ENCODE data around the gene NUTF2. TPM values are rescaled to one million over a fixed set of nuclear protein-coding genes. Genes with fewer than 3 reads are reported as not detected.
A peak's percentile ranks its signal among the peaks of the same experiment; 100 is the strongest.

Gene NUTF2
- total and polyA plus RNA-seq, 2 of the 8 experiments (the other 6 are each of a cell fraction or from before 2014, with no cell fraction given), result 219 to 377 TPM

DNA sequence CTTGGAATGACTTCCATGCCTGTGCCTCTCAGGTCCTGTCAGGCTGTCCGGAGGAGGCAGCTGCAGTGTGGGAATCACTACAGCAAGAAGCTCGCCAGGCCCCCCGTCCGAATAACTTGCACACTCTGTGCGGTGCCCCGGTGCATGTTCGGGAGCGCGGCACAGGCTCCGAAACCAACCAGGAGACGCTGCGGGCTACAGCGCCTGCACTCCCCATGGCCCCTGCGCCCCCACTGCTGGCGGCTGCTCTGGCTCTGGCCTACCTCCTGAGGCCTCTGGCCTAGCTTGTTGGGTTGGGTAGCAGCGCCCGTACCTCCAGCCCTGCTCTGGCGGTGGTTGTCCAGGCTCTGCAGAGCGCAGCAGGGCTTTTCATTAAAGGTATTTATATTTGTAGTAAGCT, 39.2 kb downstream of the NUTF2 start:
- TF ChIP-seq SP1 (IDR thresholded peaks at IDR 0.05; ENCODE audit: low read depth, low read length) (no peak), BRCA1 (IDR thresholded peaks at IDR 0.05; ENCODE audit: low read depth, low read length) (no peak), KDM1A (IDR thresholded peaks at IDR 0.05; ENCODE audit: borderline replicate concordance, low read length) (no peak), POLR2A (IDR thresholded peaks at IDR 0.05; ENCODE audit: control extremely low read depth in 1 of 2, low read depth in 2 of 2, low read length in 2 of 2) (no peak), JUND (IDR thresholded peaks at IDR 0.05; ENCODE audit: low read length) (no peak), ZNF274 (IDR thresholded peaks at IDR 0.05; ENCODE audit: borderline replicate concordance, extremely low read depth, low read length) (no peak), CEBPB (IDR thresholded peaks at IDR 0.05; ENCODE audit: low read depth, low read length) (no peak), PHF8 (conservative IDR thresholded peaks at IDR 0.05; ENCODE audit: low read depth, low read length) (no peak), POU5F1 (IDR thresholded peaks at IDR 0.05; ENCODE audit: low read depth, low read length) (no peak), SP4 (IDR thresholded peaks at IDR 0.05; ENCODE audit: low read length) (no peak), SIRT6 (IDR thresholded peaks at IDR 0.05; ENCODE audit: low read length) (no peak), KDM4A (IDR thresholded peaks at IDR 0.05; ENCODE audit: low read depth, low read length, severe bottlenecking) (no peak), SRF (IDR thresholded peaks at IDR 0.05; ENCODE audit: low read depth, low read length) (no peak), SIX5 (IDR thresholded peaks at IDR 0.05; ENCODE audit: low read depth, low read length) (no peak)
- TF ChIP-seq, protein P1, sequence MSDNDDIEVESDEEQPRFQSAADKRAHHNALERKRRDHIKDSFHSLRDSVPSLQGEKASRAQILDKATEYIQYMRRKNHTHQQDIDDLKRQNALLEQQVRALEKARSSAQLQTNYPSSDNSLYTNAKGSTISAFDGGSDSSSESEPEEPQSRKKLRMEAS (IDR thresholded peaks at IDR 0.05), result no peak
- no peak for FAIRE-seq

More for the DNA sequence above, 39.2 kb downstream of the NUTF2 start:
- Histone ChIP-seq H3K4me1 (replicated peaks in 1 of 4; ENCODE audit: control insufficient read depth in 3 of 4, insufficient read depth in 4 of 4, low read length in 3 of 4) (peaks cover 5 to 15% (median 11%) of the 10 kb centered on the region in 4 experiments), H2BK5ac (ENCODE audit: low read depth, low read length) (no peak overlapping the region), H2AK5ac (ENCODE audit: low read depth, low read length) (no peak overlapping the region), H4K91ac (replicated peaks; ENCODE audit: insufficient read length, low read length) (no peak overlapping the region), H2BK12ac (ENCODE audit: low read depth, low read length) (no peak overlapping the region), H3K14ac (ENCODE audit: insufficient read length) (no peak overlapping the region), H2AFZ (ENCODE audit: low read length) (no peak overlapping the region), H3K27ac (ENCODE audit: low read depth, low read length) (no peak overlapping the region; the same call in 1 of the 2 replicates), H3K4me3 (ENCODE audit: extremely low read depth in 1 of 4, insufficient read depth in 2 of 4, low read depth in 3 of 4, low read length in 4 of 4) (no peak overlapping the region), H3K4ac (replicated peaks; ENCODE audit: insufficient read length, low read depth, low read length) (no peak overlapping the region), H3K56ac (replicated peaks; ENCODE audit: insufficient read length, low read depth, low read length) (no peak overlapping the region), H2BK20ac (ENCODE audit: low read length) (no peak overlapping the region), H3K4me2 (ENCODE audit: insufficient read depth in 1 of 2, low read depth in 2 of 2, low read length in 2 of 2) (peak overlapping the region; percentile 6 to 18; a peak in 3 of 4 replicates), H3K23ac (ENCODE audit: insufficient read length) (no peak overlapping the region), H4K20me1 (replicated peaks in 1 of 2; ENCODE audit: control insufficient read depth in 1 of 2, insufficient read depth in 2 of 2, low read length in 2 of 2) (peaks cover 9 to 14% of the 10 kb centered on the region in 2 experiments), H3K23me2 (ENCODE audit: low read depth, low read length) (0 out of 2 replicates have a peak, but pooled peaks cover 2% of the 10 kb centered on the region), H3K27me3 (replicated peaks in 1 of 4; ENCODE audit: control insufficient read depth in 3 of 4, extremely low read depth in 1 of 4, insufficient read depth in 3 of 4, low read length in 3 of 4) (no peaks in the 10 kb centered on the region), H4K8ac (ENCODE audit: extremely low read depth, insufficient read depth, low read length) (no peak overlapping the region; the same call in 1 of the 2 replicates), H3K9ac (replicated peaks in 1 of 4; ENCODE audit: extremely low read depth in 1 of 4, low read depth in 3 of 4, low read length in 3 of 4) (no peak overlapping the region), H4K5ac (ENCODE audit: insufficient read length, low read depth, low read length) (no peak overlapping the region), H3K9me3 (ENCODE audit: insufficient read depth in 2 of 2, low read depth in 1 of 2, low read length in 1 of 2) (no peaks in the 10 kb centered on the region), H3K79me1 (ENCODE audit: low read depth, low read length) (no peaks in the 10 kb centered on the region), H2BK120ac (replicated peaks; ENCODE audit: low read depth, low read length) (no peak overlapping the region), H2BK15ac (ENCODE audit: low read length) (no peak overlapping the region; the same call in 1 of the 2 replicates), H3K18ac (ENCODE audit: extremely low read depth, low read length) (no peak overlapping the region), H3K79me2 (ENCODE audit: control insufficient read depth in 1 of 2, insufficient read depth in 2 of 2, low read length in 2 of 2) (no peaks in the 10 kb centered on the region), H3K36me3 (ENCODE audit: control insufficient read depth in 2 of 4, insufficient read depth in 4 of 4, low read length in 3 of 4) (peaks cover 14 to 22% (median 16%) of the 10 kb centered on the region in 4 experiments)
- 87% methylated on average over 17 of the region's 19 CpGs; no CpG with 5 or more reads in 1 of the 2 experiments for WGBS, 2 experiments (ENCODE audit: extremely low coverage in 1 of 2, insufficient coverage in 1 of 2, insufficient read length in 1 of 2, insufficient replicate concordance in 2 of 2, low coverage in 1 of 2, low lambda C conversion rate in 2 of 2, missing lambda C conversion rate in 1 of 2)
- POLR2A ChIA-PET (ENCODE audit: partially characterized antibody), result interaction anchor here (0.7 to 6.3 kb wide), 15 partner anchors 7 to 137 kb away, joined by 3 to 45 read pairs (median 5); partner anchors contain the start of genes CTRL, DDX28, DUS2 and EDC4
- CTCF ChIA-PET (ENCODE audit: partially characterized antibody), result interaction anchor here (0.9 to 21.8 kb wide), 10 partner anchors 19 to 218 kb away, joined by 3 to 623 read pairs (median 4); partner anchors contain the start of genes CTRL, LCAT and PSMB10
- DNase-seq (ENCODE audit: low read depth in 1 of 2, low spot score in 2 of 2), result no peak
